Sigmoid colon (tissue), 7 donors: ENCODE results near the gene CCNG2. TPM values are rescaled to one million over a fixed set of nuclear protein-coding genes. Genes with fewer than 3 reads are reported as not detected.

Experiments used
- DNase-seq: peaks from one replicate; pipeline ENCODE4 v3.0.0-alpha.2; 2019
- H3K27ac ChIP-seq, 4 donors: fragments of 200-600 bp; sonication (generic); one replicate each; pipeline ENCODE4 v1.5.1; 2016 to 2019; ENCODE audit warnings: mild to moderate bottlenecking in 1 of 4
- H3K27me3 ChIP-seq, 3 donors: fragments of 200-600 bp; sonication (generic); one replicate each; pipeline ENCODE4 v1.5.1; 2019; ENCODE audit warnings: mild to moderate bottlenecking in 1 of 3
- H3K36me3 ChIP-seq, 4 donors: fragments of 200-600 bp; sonication (generic); one replicate each; pipeline ENCODE4 v1.5.1; 2016 to 2019
- H3K4me1 ChIP-seq, 4 donors: fragments of 200-600 bp; sonication (generic); one replicate each; pipeline ENCODE4 v1.5.1; 2017 to 2019
- H3K4me3 ChIP-seq, 4 donors: fragments of 200-600 bp; sonication (generic); one replicate each; pipeline ENCODE4 v1.5.1; 2017 to 2019; ENCODE audit warnings: mild to moderate bottlenecking in 2 of 4, moderate library complexity in 1 of 4
- H3K9me3 ChIP-seq, 4 donors: fragments of 200-600 bp in 3 of 4; sonication (generic) in 3 of 4; one replicate each; pipeline versions ENCODE4 v1.5.1 to v1.6.1; 2013 to 2019
- EP300 ChIP-seq, 4 donors: sonication (generic); formaldehyde crosslinking; IDR thresholded peaks; one replicate each; pipeline ENCODE4 v1.6.1; 2017; ENCODE audit warnings: antibody characterized with exemption in 4 of 4
- POLR2A ChIP-seq, 2 donors: fragments of 450-650 bp; IDR thresholded peaks; one replicate each; pipeline ENCODE4 v1.6.1; 2016; ENCODE audit warnings: antibody characterized with exemption in 2 of 2, mild to moderate bottlenecking in 2 of 2, moderate library complexity in 2 of 2
- POLR2AphosphoS5 ChIP-seq, 4 donors: sonication (generic); formaldehyde crosslinking; IDR thresholded peaks; one replicate each; pipeline ENCODE4 v1.6.1; 2017; ENCODE audit warnings: antibody characterized with exemption in 4 of 4
- WGBS, 2 donors: extraction: QIAGEN DNeasy Blood & Tissue Kit; methylation state at CpG; one replicate each; pipeline ENCODE4 v1.1.7; 2013; 5-methylcytosine and 5-hydroxymethylcytosine counted together
- intact Hi-C: fragments of 100-400 bp; cut with DNase I; formaldehyde crosslinking; loops from one replicate; pipeline ENCODE4 v1.15.1; 2023
- polyA plus RNA-seq, 3 donors: library from polyadenylated mRNA; stranded (reverse); fragments of 200-250 nt; gene quantifications; one replicate each; pipeline ENCODE4 v1.2.3, GENCODE V29; 2013
- total RNA-seq, 4 donors: library from RNA; depleted of rRNA; stranded (reverse); fragments of >200 nt; gene quantifications; one replicate each; pipeline ENCODE4 v1.1.0, GENCODE V29; 2016
- TF ChIP-seq, protein P1 (sequence below), 4 experiments: fragments of 450-650 bp in 3 of 4; fragments of 200-600 bp in 1 of 4; IDR thresholded peaks; one replicate each; pipeline ENCODE4 v1.5.1; 2016 to 2019; ENCODE audit warnings: antibody characterized with exemption in 4 of 4, mild to moderate bottlenecking in 3 of 4, moderate library complexity in 2 of 4
- donor health status: healthy with polysubstance abuse.
- donor health status: Bipolar disorder and iron deficiency.
- donor health status: healthy.

The CCNG2 gene
- total and polyA plus RNA-seq, 7 donors = 25.5 to 72.1 (median 27.6) TPM

DNA sequence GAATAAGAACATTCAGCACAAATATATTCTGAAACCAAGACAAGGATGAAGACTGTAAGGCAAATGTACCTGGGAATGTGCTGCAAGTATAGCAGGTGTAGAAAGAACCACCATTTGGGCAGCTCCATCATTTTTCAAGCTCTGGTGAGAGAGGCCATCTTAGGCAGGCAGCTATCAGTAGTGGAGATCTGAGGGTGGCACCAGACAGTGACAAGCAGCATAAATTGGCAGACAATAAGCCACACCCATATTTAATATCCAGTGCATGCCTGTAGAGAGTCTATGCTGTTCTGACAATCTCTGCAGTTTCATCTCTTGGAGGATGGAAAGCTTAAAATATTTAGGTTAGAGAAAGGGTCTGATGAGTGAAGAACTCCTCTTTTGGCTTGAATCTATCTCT lies 22.5 kb downstream of the CCNG2 start:
- Histone ChIP-seq H3K4me3 (no peak overlapping the region), H3K27me3 (no peaks in the 10 kb centered on the region), H3K27ac (no peak overlapping the region), H3K4me1 (peaks cover 0 to 4% (median 0%) of the 10 kb centered on the region in 4 donors), H3K36me3 (no peaks in the 10 kb centered on the region), H3K9me3 (no peaks in the 10 kb centered on the region)
- intact Hi-C loops = no loop called here
- no peak for DNase-seq
- TF ChIP-seq, protein P1, sequence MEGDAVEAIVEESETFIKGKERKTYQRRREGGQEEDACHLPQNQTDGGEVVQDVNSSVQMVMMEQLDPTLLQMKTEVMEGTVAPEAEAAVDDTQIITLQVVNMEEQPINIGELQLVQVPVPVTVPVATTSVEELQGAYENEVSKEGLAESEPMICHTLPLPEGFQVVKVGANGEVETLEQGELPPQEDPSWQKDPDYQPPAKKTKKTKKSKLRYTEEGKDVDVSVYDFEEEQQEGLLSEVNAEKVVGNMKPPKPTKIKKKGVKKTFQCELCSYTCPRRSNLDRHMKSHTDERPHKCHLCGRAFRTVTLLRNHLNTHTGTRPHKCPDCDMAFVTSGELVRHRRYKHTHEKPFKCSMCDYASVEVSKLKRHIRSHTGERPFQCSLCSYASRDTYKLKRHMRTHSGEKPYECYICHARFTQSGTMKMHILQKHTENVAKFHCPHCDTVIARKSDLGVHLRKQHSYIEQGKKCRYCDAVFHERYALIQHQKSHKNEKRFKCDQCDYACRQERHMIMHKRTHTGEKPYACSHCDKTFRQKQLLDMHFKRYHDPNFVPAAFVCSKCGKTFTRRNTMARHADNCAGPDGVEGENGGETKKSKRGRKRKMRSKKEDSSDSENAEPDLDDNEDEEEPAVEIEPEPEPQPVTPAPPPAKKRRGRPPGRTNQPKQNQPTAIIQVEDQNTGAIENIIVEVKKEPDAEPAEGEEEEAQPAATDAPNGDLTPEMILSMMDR (IDR thresholded peaks at IDR 0.05) = no peak
- no peak for TF ChIP-seq EP300 (IDR thresholded peaks at IDR 0.05)
- TF ChIP-seq POLR2AphosphoS5 (IDR thresholded peaks at IDR 0.05) = no peak
- TF ChIP-seq POLR2A (IDR thresholded peaks at IDR 0.05) = no peak

DNA sequence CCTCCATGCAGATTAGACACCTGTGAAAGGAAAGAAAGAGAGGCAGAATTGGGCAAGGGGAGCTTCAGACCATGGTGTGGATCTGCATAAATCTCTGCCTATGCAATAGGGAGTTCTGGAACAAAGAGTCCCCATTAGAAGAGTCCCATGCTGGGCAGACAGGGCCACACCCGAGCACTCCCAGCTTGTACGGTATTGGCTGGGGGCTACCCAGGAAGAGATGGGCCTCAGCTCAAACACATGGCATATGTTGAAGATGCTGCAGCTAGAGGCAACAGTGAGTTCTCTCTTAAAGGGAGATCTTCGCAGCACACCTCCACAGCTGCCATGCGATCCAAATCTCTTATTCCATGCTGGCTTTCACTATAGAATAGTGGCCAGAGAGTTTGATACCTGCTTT lies 24.7 kb downstream of the CCNG2 start:
- no peaks in the 10 kb centered on the region for H3K9me3 ChIP-seq
- no peak for DNase-seq
- no peak overlapping the region for H3K4me3 ChIP-seq
- H3K27ac ChIP-seq = no peak overlapping the region
- no peaks in the 10 kb centered on the region for H3K27me3 ChIP-seq
- H3K4me1 ChIP-seq = peaks cover 0 to 4% (median 0%) of the 10 kb centered on the region in 4 donors
- no peak for TF ChIP-seq EP300 (IDR thresholded peaks at IDR 0.05)
- TF ChIP-seq POLR2AphosphoS5 (IDR thresholded peaks at IDR 0.05) = no peak
- intact Hi-C loops = no loop called here
- H3K36me3 ChIP-seq = no peaks in the 10 kb centered on the region
- 70 to 87% methylated on average over 4 of the region's 4 CpGs for WGBS, 2 donors

DNA sequence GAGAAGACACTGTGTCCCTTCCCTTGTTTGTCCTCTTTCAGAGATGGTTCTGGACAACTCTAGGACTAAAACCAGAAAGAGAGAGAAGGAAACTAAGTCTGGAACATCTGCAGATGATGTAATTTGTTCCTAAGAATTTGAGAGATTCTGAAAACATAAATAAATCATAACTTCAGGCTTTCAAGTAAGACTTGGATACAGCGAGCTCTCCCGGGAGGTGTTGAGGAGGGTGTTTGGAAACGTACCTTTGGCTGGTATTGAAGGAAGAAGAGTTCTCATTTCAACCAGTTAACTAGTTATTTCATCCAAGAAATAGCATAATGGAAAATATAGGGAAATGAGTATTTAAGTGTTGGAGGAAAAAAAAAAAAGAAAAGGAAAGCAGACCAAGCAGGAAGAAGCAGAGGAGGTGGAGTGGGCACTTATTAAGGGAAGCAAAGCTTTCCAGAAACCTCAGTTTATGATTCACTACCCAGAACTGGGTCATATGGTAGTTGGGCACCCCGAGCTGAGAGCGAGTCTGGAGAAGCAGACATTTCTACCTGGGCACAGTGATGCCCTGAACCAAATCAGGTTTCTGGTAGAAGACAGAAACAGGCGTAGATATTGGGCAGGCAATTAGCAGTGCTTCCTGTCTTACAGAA lies 26.9 kb downstream of the CCNG2 start:
- TF ChIP-seq, protein P1 (IDR thresholded peaks at IDR 0.05) = no peak
- no peak for TF ChIP-seq POLR2A (IDR thresholded peaks at IDR 0.05)
- TF ChIP-seq EP300 (IDR thresholded peaks at IDR 0.05) = no peak
- no peak for TF ChIP-seq POLR2AphosphoS5 (IDR thresholded peaks at IDR 0.05)
- WGBS, 2 donors = 84 to 85% methylated on average over 6 of the region's 6 CpGs
- H3K27me3 ChIP-seq = no peaks in the 10 kb centered on the region
- peaks cover 0 to 4% (median 0%) of the 10 kb centered on the region in 4 donors for H3K4me1 ChIP-seq
- DNase-seq = no peak
- no peaks in the 10 kb centered on the region for H3K9me3 ChIP-seq
- H3K27ac ChIP-seq = no peak overlapping the region
- no peak overlapping the region for H3K4me3 ChIP-seq
- intact Hi-C loops = no loop called here
- H3K36me3 ChIP-seq = no peaks in the 10 kb centered on the region

DNA sequence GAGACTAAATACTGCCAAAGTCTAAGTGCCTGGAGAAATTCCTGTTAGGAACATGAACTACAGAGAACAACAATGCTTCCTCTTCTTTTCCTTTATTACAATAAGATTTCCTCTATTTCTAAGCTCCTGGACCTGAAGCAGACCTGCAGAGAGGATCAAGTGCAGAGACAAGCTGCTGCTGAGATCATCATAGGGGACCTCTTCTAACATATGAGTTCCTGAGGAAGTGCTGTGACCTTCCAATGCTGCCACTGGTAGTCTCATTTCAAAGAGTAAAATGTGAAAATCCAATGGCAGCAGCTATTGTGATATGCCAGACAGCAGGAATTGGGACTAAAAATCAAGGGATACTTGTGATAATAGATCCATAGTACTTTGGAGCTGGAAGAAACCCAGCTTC lies 28.0 kb downstream of the CCNG2 start:
- Histone ChIP-seq H3K27ac (no peak overlapping the region), H3K4me3 (no peak overlapping the region), H3K27me3 (no peaks in the 10 kb centered on the region), H3K4me1 (peaks cover 0 to 4% (median 0%) of the 10 kb centered on the region in 4 donors), H3K36me3 (no peaks in the 10 kb centered on the region), H3K9me3 (no peaks in the 10 kb centered on the region)
- intact Hi-C loops = no loop called here
- no peak for DNase-seq
- TF ChIP-seq POLR2AphosphoS5 (IDR thresholded peaks at IDR 0.05) (no peak), EP300 (IDR thresholded peaks at IDR 0.05) (no peak), POLR2A (IDR thresholded peaks at IDR 0.05) (no peak)
- TF ChIP-seq, protein P1 (IDR thresholded peaks at IDR 0.05) = no peak

DNA sequence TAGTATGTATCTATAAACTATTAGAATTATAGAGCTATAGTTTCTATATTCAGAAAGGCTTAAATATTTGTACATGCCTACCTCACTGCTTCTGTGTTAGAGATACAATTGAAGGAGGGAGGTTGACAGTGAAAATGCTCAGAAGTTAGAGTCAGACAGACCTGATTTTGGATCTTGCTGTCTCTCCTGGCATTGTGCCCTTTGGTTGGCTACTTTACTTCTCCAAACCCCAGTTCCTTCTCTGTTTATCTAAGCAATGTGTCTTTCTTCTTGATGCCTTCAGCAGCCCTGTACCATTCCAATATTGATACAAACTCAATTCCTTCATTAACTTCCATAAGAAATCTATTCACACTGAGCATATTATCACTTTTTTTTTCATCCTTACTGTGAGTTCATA lies 28.7 kb downstream of the CCNG2 start:
- peaks cover 0 to 4% (median 0%) of the 10 kb centered on the region in 4 donors for H3K4me1 ChIP-seq
- no peaks in the 10 kb centered on the region for H3K9me3 ChIP-seq
- intact Hi-C loops = no loop called here
- no peak overlapping the region for H3K4me3 ChIP-seq
- no peak for TF ChIP-seq POLR2AphosphoS5 (IDR thresholded peaks at IDR 0.05)
- TF ChIP-seq, protein P1 (IDR thresholded peaks at IDR 0.05) = no peak
- no peak for TF ChIP-seq POLR2A (IDR thresholded peaks at IDR 0.05)
- TF ChIP-seq EP300 (IDR thresholded peaks at IDR 0.05) = no peak
- H3K27ac ChIP-seq = no peak overlapping the region
- DNase-seq = no peak
- H3K27me3 ChIP-seq = no peaks in the 10 kb centered on the region
- H3K36me3 ChIP-seq = no peaks in the 10 kb centered on the region
